KMS-11 (cell line): ENCODE results near the gene ITGB6.

ENCODE experiments used
- H2AFZ ChIP-seq: fragments of 200-600 bp; sonication (generic); 2 replicates; pipeline ENCODE4 v1.6.1; 2016; ENCODE audit warnings: antibody characterized with exemption, mixed run types, low read depth
- H3K27ac ChIP-seq: fragments of 200-600 bp; sonication (generic); 2 replicates; pipeline ENCODE4 v1.6.1; 2016; ENCODE audit warnings: mild to moderate bottlenecking, mixed run types
- H3K27me3 ChIP-seq: fragments of 200-600 bp; sonication (generic); 2 replicates; pipeline ENCODE4 v1.6.1; 2017; ENCODE audit warnings: mild to moderate bottlenecking, low read depth, mixed run types, moderate library complexity; ENCODE audit not compliant: insufficient read depth
- H3K36me3 ChIP-seq: fragments of 200-600 bp; sonication (generic); 2 replicates; pipeline ENCODE4 v1.6.1; 2017; ENCODE audit warnings: mild to moderate bottlenecking, mixed run types; ENCODE audit not compliant: insufficient read depth
- H3K4me1 ChIP-seq: fragments of 200-600 bp; sonication (generic); 2 replicates; pipeline ENCODE4 v1.6.1; 2016; ENCODE audit warnings: mild to moderate bottlenecking, low read depth, mixed run types; ENCODE audit not compliant: poor library complexity, severe bottlenecking
- H3K4me2 ChIP-seq: fragments of 200-600 bp; sonication (generic); 2 replicates; pipeline ENCODE4 v1.7.0; 2016; ENCODE audit warnings: mild to moderate bottlenecking, mixed run types
- H3K4me3 ChIP-seq: fragments of 200-600 bp; sonication (generic); IDR thresholded peaks from 2 replicates; pipeline ENCODE4 v1.6.1; 2017; ENCODE audit warnings: low read depth, low read length, mixed read lengths; ENCODE audit not compliant: insufficient read depth
- H3K79me2 ChIP-seq: fragments of 200-600 bp; sonication (generic); 2 replicates; pipeline ENCODE4 v1.6.1; 2016; ENCODE audit warnings: low read depth, mixed run types; ENCODE audit not compliant: insufficient read depth
- H3K9ac ChIP-seq: fragments of 200-600 bp; sonication (generic); 2 replicates; pipeline ENCODE4 v1.6.1; 2016; ENCODE audit warnings: mild to moderate bottlenecking, mixed run types
- H4K20me1 ChIP-seq: fragments of 200-600 bp; sonication (generic); 2 replicates; pipeline ENCODE4 v1.6.1; 2016; ENCODE audit warnings: mild to moderate bottlenecking, mixed run types; ENCODE audit not compliant: insufficient read depth
- TF ChIP-seq, protein P1 (sequence below): fragments of 200-600 bp; sonication (generic); conservative IDR thresholded peaks from 2 replicates; pipeline ENCODE4 v1.6.1; 2017; ENCODE audit warnings: low read depth, mild to moderate bottlenecking, antibody characterized with exemption, low read length, moderate library complexity, mixed read lengths

Gene ITGB6

DNA sequence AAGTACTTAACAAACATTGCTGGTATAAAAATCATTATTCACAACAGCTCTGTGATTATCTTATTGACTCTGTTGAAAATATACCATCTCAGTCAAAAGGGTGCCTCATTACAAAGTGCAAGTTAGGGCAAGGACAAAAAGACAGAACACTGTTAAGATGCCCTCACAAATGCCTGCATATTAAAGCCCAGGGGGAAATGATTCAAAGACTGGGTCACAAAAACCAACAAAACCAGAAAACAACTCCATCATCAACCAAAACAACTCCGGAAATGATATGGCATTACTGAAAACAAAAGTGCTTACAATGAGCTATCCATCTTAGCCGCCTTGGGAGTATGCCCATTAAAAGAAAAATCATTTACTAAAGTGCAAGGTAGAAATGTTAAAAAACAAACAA lies 147.5 kb downstream of the ITGB6 start:
- Histone ChIP-seq H3K36me3 (no peaks in the 10 kb centered on the region), H3K4me1 (no peaks in the 10 kb centered on the region), H3K4me2 (no peak overlapping the region)

DNA sequence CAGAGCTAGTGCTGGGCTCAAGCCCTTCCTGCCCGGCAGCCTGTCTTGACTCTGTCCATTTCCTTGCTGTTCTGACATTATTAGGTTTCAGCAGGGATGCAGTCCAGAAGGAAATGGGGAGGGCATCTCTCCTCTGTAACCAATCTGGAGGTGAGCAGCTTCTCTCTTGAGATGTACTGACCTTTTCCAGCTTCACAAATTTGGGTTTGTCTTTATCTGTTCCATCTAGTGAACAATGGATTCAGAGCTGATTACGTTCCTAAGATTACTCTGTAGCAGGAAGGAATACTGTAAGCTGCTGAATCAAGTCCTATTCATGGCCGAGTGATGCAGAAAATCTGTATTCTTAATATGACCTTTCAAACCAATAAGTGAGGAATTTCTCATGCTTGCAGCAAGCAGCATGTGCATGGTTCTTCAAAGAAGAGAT lies 148.7 kb downstream of the ITGB6 start:
- no peak overlapping the region for H2AFZ ChIP-seq
- H3K4me2 ChIP-seq: no peak overlapping the region
- H4K20me1 ChIP-seq: no peaks in the 10 kb centered on the region
- H3K36me3 ChIP-seq: no peaks in the 10 kb centered on the region
- no peaks in the 10 kb centered on the region for H3K4me1 ChIP-seq
- no peak overlapping the region for H3K9ac ChIP-seq
- no peaks in the 10 kb centered on the region for H3K27me3 ChIP-seq
- TF ChIP-seq, protein P1, sequence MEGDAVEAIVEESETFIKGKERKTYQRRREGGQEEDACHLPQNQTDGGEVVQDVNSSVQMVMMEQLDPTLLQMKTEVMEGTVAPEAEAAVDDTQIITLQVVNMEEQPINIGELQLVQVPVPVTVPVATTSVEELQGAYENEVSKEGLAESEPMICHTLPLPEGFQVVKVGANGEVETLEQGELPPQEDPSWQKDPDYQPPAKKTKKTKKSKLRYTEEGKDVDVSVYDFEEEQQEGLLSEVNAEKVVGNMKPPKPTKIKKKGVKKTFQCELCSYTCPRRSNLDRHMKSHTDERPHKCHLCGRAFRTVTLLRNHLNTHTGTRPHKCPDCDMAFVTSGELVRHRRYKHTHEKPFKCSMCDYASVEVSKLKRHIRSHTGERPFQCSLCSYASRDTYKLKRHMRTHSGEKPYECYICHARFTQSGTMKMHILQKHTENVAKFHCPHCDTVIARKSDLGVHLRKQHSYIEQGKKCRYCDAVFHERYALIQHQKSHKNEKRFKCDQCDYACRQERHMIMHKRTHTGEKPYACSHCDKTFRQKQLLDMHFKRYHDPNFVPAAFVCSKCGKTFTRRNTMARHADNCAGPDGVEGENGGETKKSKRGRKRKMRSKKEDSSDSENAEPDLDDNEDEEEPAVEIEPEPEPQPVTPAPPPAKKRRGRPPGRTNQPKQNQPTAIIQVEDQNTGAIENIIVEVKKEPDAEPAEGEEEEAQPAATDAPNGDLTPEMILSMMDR: no peak
- H3K79me2 ChIP-seq: no peaks in the 10 kb centered on the region
- H3K27ac ChIP-seq: no peak overlapping the region
- H3K4me3 ChIP-seq: no peak overlapping the region

More for the DNA sequence above, 147.5 kb downstream of the ITGB6 start:
- Histone ChIP-seq H2AFZ (no peak overlapping the region), H4K20me1 (no peaks in the 10 kb centered on the region), H3K4me3 (no peak overlapping the region), H3K27me3 (no peaks in the 10 kb centered on the region), H3K9ac (no peak overlapping the region), H3K79me2 (no peaks in the 10 kb centered on the region), H3K27ac (no peak overlapping the region)
- TF ChIP-seq, protein P1: no peak

DNA sequence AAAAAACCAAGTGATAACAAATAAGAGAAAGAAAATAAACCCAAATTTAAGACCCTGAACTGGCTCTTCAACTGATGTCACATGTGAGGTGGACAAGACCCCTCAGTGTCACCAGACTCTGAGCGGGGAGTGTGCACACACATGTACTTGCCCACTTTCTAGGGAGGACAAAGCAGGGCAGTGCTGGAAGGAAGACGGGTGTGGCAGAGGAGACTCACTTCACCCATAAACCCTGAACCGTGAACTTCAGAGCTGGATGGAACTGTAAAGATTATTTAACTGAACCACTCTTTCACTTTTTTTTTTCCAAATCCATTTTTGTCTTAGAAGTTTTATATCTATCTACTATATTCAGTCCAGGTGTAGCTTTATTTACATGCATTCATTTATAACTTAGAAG lies 149.9 kb downstream of the ITGB6 start:
- Histone ChIP-seq H3K27ac (no peak overlapping the region), H2AFZ (no peak overlapping the region), H3K36me3 (no peaks in the 10 kb centered on the region), H3K79me2 (no peaks in the 10 kb centered on the region), H3K27me3 (no peaks in the 10 kb centered on the region), H3K4me2 (no peak overlapping the region), H3K4me1 (no peaks in the 10 kb centered on the region), H4K20me1 (no peaks in the 10 kb centered on the region), H3K9ac (no peak overlapping the region), H3K4me3 (no peak overlapping the region)
- TF ChIP-seq, protein P1: no peak
